HG02610 (cell line): ENCODE measurements around the gene NMUR2.

ENCODE experiments used
- ATAC-seq: cut with Tn5 transposase; IDR thresholded peaks from one replicate; pipeline ENCODE4 v1.9.1; 2021; ENCODE audit warnings: mild to moderate bottlenecking, moderate library complexity; ENCODE audit not compliant: unreplicated experiment

The NMUR2 gene

GRCh38 chr5:152405145-152405544, at the start of gene NMUR2:
TSS of gene NMUR2 (minus strand) at chr5:152405279. CDS start at chr5:152405113, 166 bp downstream.
- ATAC-seq = no peak

GRCh38 chr5:152443935-152444334, 38.9 kb upstream of the NMUR2 start:
- ATAC-seq = no peak

- no peak for ATAC-seq
Observed at GRCh38 chr5:152439791-152440190, 34.7 kb upstream of the NMUR2 start.

- no peak for ATAC-seq
Observed at GRCh38 chr5:152437866-152438265, 32.8 kb upstream of the NMUR2 start.

GRCh38 chr5:152427721-152428120, 22.6 kb upstream of the NMUR2 start:
- no peak for ATAC-seq

GRCh38 chr5:152425083-152425482, 20.0 kb upstream of the NMUR2 start:
- ATAC-seq = no peak

GRCh38 chr5:152424501-152424900, 19.4 kb upstream of the NMUR2 start:
- ATAC-seq = no peak

- no peak for ATAC-seq
Observed at GRCh38 chr5:152422081-152422480, 17.0 kb upstream of the NMUR2 start.

- no peak for ATAC-seq
Observed at GRCh38 chr5:152412129-152412528, 7.0 kb upstream of the NMUR2 start.

GRCh38 chr5:152406082-152406481, 1.0 kb upstream of the NMUR2 start:
- no peak for ATAC-seq

GRCh38 chr5:152404494-152404893, 585 bp downstream of the NMUR2 start:
- ATAC-seq = no peak

GRCh38 chr5:152403046-152403445, 2.0 kb downstream of the NMUR2 start:
- no peak for ATAC-seq

- no peak for ATAC-seq
Observed at GRCh38 chr5:152400846-152401245, 4.2 kb downstream of the NMUR2 start.

- ATAC-seq = peak; percentile 85
Observed at GRCh38 chr5:152397581-152397980, 7.5 kb downstream of the NMUR2 start.

- no peak for ATAC-seq
Observed at GRCh38 chr5:152393441-152393840, 11.6 kb downstream of the NMUR2 start.

GRCh38 chr5:152389208-152389849, 15.8 kb downstream of the NMUR2 start:
- no peak for ATAC-seq

GRCh38 chr5:152388610-152389009, 16.5 kb downstream of the NMUR2 start:
- no peak for ATAC-seq

GRCh38 chr5:152380415-152381123, 24.5 kb downstream of the NMUR2 start:
- ATAC-seq = no peak

- no peak for ATAC-seq
Observed at GRCh38 chr5:152379331-152379730, 25.7 kb downstream of the NMUR2 start.

- no peak for ATAC-seq
Observed at GRCh38 chr5:152378730-152379129, 26.3 kb downstream of the NMUR2 start.

- no peak for ATAC-seq
Observed at GRCh38 chr5:152376886-152377285, 28.2 kb downstream of the NMUR2 start.

GRCh38 chr5:152374711-152375275, 30.3 kb downstream of the NMUR2 start:
- ATAC-seq = no peak
